ENCODE results near the gene SIK3. TPM values are rescaled to one million over a fixed set of nuclear protein-coding genes. Genes with fewer than 3 reads are reported as not detected.
"Not testable (repeated sequence)": the region's sequence is repeated elsewhere in the genome, so short reads cannot be mapped to it uniquely, and the experiment has no call there.

SIK3 gene
- total RNA-seq, 1 donor from 2014 or later = 28.7 TPM

- intact Hi-C loops (cut with DNase I) = no loop called here
- peak; percentile 68 for ATAC-seq
These were observed 284.3 kb downstream of the SIK3 start for GRCh38 chr11:116813781-116814471.

DNA sequence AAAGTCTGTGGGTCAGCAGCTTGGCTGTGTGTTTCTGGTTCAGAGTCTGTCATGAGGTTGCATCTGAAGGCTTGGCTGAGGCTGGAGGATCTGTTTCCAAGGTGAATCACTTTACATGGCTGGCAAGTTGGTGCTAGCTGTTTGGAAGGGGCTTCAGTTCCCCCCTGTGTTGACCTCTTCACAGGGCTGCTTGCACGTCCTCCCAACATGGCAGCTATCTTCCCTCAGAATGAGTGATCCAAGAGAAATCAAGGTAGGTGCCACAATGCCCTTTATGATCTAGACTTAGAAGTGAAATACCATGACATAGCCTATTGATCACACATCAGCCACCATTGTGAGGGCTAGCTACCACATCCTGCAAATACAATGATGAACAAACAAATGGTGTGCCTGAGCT is 285.1 kb downstream of the SIK3 start:
- ATAC-seq = no peak
- no peak for DNase-seq (ENCODE audit: missing footprints)
- intact Hi-C loops (cut with DNase I) = no loop called here

More at GRCh38 chr11:116813781-116814471, 284.3 kb downstream of the SIK3 start:
- DNase-seq (ENCODE audit: missing footprints) = no peak

DNA sequence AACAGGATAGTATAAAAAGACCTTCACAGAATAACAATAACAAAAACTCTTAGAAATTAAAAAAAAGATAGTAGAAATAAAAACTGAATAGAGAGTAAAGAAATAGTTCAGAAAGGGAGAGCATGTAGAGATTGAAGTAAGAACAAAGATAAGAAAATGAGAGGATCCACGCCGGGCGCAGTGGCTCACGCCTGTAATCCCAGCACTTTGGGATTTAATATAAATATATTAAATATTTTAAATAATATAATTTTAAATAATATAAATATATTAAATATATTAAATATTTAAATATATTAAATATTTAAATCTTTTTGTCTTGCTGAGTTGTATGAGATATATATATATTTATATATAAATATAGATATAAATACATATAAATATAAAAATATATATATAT is 286.1 kb downstream of the SIK3 start:
- ATAC-seq = no peak

GRCh38 chr11:116811194-116811593 is 287.0 kb downstream of the SIK3 start:
- DNase-seq (ENCODE audit: missing footprints) = no peak
- intact Hi-C loops (cut with DNase I) = no loop called here
- ATAC-seq = no peak

More for the DNA sequence above, 286.1 kb downstream of the SIK3 start:
- intact Hi-C loops (cut with DNase I) = no loop called here
- DNase-seq (ENCODE audit: missing footprints) = no peak

DNA sequence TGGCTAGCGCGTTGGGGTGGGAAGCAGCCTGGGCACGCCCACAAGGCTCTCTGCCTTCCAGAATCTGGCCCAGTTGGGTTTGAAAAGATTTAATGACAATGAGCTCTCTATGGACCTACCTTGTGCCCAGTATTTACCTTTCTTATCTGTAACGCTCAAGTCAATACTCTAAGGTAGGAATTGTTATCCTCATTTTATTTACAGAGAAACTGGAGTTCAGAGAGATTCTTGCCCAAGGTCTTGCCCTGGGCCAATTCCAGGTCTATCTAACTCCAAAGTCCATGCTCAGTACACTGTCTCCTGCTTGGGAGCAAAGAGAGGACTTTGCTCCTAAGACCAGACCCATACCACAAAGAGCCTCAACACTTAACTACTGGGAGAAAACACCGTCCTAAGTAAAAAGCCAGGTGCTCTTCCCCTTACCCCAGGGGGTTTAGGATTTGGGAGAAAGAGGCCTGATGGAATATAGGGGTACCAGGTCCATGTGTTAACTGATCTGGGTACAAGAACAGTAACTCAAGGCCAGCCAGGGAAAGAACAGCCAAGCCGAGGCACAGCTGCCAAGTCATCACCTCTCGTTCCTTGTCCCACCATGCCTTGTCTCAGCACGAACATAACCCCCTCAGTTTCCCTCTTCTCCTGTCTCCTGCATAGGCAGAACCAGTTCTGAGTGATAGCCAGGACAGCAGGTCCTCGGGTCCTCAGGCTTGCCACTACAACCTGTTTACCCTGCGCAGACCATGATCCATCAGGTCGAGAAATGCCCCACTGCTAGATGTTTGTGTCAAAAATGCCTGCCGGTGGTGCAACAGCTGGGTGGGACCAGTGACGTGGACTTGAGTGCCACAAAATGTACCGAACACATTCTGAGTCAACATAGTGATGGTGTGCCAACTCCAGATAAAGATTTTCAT is 289.7 kb downstream of the SIK3 start:
- intact Hi-C loops (cut with DNase I) = no loop called here
- ATAC-seq = no peak
- DNase-seq (ENCODE audit: missing footprints) = no peak

GRCh38 chr11:116807601-116808261 is 290.5 kb downstream of the SIK3 start:
- no peak for ATAC-seq
- no peak for DNase-seq (ENCODE audit: missing footprints)
- intact Hi-C loops (cut with DNase I) = no loop called here

DNA sequence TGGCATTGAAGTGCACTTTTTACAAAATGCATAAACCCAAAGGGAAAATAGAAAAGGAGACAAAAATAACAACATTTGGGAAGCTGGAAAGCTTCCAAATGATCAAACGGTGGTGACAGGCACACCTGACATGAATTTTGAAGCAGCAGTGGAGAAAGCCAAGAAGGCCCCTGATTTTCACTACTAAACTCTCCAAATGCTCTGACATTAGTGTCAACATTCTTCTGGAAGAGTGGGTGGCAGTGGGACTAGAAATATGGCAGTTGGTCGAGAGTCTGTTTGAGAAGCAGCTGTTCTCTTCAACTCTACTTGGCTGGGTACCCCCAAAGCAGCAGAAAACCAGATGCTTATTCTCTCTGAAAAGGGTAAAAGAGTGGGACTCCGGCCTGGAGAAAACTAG is 294.2 kb downstream of the SIK3 start:
- DNase-seq (ENCODE audit: missing footprints) (no peak), ATAC-seq (no peak)
- intact Hi-C loops (cut with DNase I) = no loop called here

DNA sequence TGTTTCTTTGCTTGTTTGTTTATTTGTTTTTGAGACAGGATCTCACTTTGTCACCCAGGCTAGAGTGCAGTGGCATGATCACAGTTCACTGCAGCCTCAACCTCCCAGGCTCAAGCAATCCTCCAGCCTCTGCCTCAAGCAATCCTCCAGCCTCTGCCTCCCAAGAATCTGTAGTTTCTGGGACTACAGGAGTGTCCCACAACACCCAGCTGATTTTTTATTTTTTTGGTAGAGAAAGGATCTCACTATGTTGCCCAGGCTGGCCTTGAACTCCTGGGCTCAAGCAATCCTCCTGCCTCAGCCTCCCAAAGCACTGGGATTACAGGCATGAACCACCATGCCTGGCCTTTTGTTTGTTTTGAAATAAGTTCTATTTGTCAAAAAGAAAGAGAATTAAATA is 296.6 kb downstream of the SIK3 start:
- ATAC-seq; DNase-seq (ENCODE audit: missing footprints); intact Hi-C loops (cut with DNase I): not testable (repeated sequence)

- no peak for ATAC-seq
- no peak for DNase-seq (ENCODE audit: missing footprints)
- intact Hi-C loops (cut with DNase I) = no loop called here
These were observed 297.6 kb downstream of the SIK3 start for GRCh38 chr11:116800610-116801009.

GRCh38 chr11:116798368-116798767 is 299.9 kb downstream of the SIK3 start:
- ATAC-seq (no peak), DNase-seq (ENCODE audit: missing footprints) (no peak)
- intact Hi-C loops (cut with DNase I) = no loop called here

- DNase-seq (ENCODE audit: missing footprints) (no peak), ATAC-seq (no peak)
- intact Hi-C loops (cut with DNase I) = no loop called here
These were observed 300.4 kb downstream of the SIK3 start for GRCh38 chr11:116797816-116798215.

- no peak for ATAC-seq
- no peak for DNase-seq (ENCODE audit: missing footprints)
- intact Hi-C loops (cut with DNase I) = no loop called here
These were observed 301.7 kb downstream of the SIK3 start for GRCh38 chr11:116796548-116796947.

- no peak for ATAC-seq
- intact Hi-C loops (cut with DNase I) = loop anchor here (5.0 kb wide), 1 partner anchor 432 kb away; no protein-coding TSS in a partner anchor
These were observed 303.4 kb downstream of the SIK3 start for GRCh38 chr11:116794851-116795250.

GRCh38 chr11:116793772-116794097 is 304.5 kb downstream of the SIK3 start:
- ATAC-seq (no peak), DNase-seq (ENCODE audit: missing footprints) (no peak)
- intact Hi-C loops (cut with DNase I) = loop anchor here (5.0 kb wide), 1 partner anchor 434 kb away; no protein-coding TSS in a partner anchor

More at GRCh38 chr11:116794851-116795250, 303.4 kb downstream of the SIK3 start:
- DNase-seq (ENCODE audit: missing footprints) = no peak

Other genes starting within 250 kb of the SIK3 start
- 52.3 TPM for gene PAFAH1B2, start 45.9 kb upstream of the SIK3 start, total RNA-seq
- gene SIDT2, start 80.3 kb upstream of the SIK3 start, total RNA-seq = 26.1 TPM
- 122 TPM for gene TAGLN, start 100.9 kb upstream of the SIK3 start, total RNA-seq
- 26.7 TPM for gene PCSK7, start 133.6 kb upstream of the SIK3 start, total RNA-seq
- gene RNF214, start 134.2 kb upstream of the SIK3 start, total RNA-seq = 17.3 TPM
- 7.7 TPM for gene BACE1-AS, start 192.9 kb upstream of the SIK3 start, total RNA-seq
- 10.7 TPM for gene BACE1, start 217.8 kb upstream of the SIK3 start, total RNA-seq
- 4.7 TPM for gene CEP164, start 229.4 kb upstream of the SIK3 start, total RNA-seq

Data from Right ventricle myocardium inferior (tissue), 1 donor.